Mesenchymal stem cell (in vitro differentiated cells and primary cell): ENCODE results near the gene NKX2-2.

Experiments used
- DNase-seq: peaks from one replicate; pipeline ENCODE4 v3.0.0-alpha.2; 2013
- H2AFZ ChIP-seq: one replicate; pipeline ENCODE4 v1.6.1; 2013; ENCODE audit warnings: low read depth, mild to moderate bottlenecking, control low read depth, inconsistent platforms, low read length, moderate library complexity
- H2AK5ac ChIP-seq: 2 replicates; pipeline ENCODE4 v1.6.1; 2013; ENCODE audit warnings: low read length, moderate library complexity, mild to moderate bottlenecking, inconsistent platforms; ENCODE audit not compliant: severe bottlenecking
- H2BK120ac ChIP-seq: one replicate; pipeline ENCODE4 v1.6.1; 2013; ENCODE audit warnings: low read depth, mild to moderate bottlenecking, inconsistent platforms, low read length, moderate library complexity
- H2BK12ac ChIP-seq, 2 experiments: one replicate each; pipeline ENCODE4 v1.6.1; 2013; ENCODE audit warnings: inconsistent platforms in 2 of 2, low read length in 2 of 2, mild to moderate bottlenecking in 2 of 2, moderate library complexity in 2 of 2, control low read depth in 1 of 2
- H2BK15ac ChIP-seq: one replicate; pipeline ENCODE4 v1.6.1; 2013; ENCODE audit warnings: mild to moderate bottlenecking, low read depth, inconsistent platforms; ENCODE audit not compliant: poor library complexity, severe bottlenecking
- H2BK5ac ChIP-seq: 2 replicates; pipeline ENCODE4 v1.6.1; 2013; ENCODE audit warnings: low read depth, mild to moderate bottlenecking, low read length, control low read depth, inconsistent platforms; ENCODE audit not compliant: poor library complexity, severe bottlenecking
- H3K14ac ChIP-seq, 2 experiments: one replicate each; pipeline ENCODE4 v1.6.1; 2013; ENCODE audit warnings: inconsistent platforms in 2 of 2, low read length in 2 of 2, control low read depth in 1 of 2, mild to moderate bottlenecking in 1 of 2, moderate library complexity in 1 of 2
- H3K18ac ChIP-seq, 2 experiments: one replicate each; pipeline ENCODE4 v1.6.1; 2013; ENCODE audit warnings: inconsistent platforms in 2 of 2, low read length in 2 of 2, control low read depth in 1 of 2, low read depth in 1 of 2, mild to moderate bottlenecking in 1 of 2
- H3K23ac ChIP-seq, 2 experiments: one replicate each; pipeline ENCODE4 v1.6.1; 2013; ENCODE audit warnings: inconsistent platforms in 2 of 2, low read length in 2 of 2, mild to moderate bottlenecking in 2 of 2, moderate library complexity in 2 of 2, control low read depth in 1 of 2
- H3K27ac ChIP-seq: 2 replicates; pipeline ENCODE4 v1.5.1; 2013; ENCODE audit warnings: mild to moderate bottlenecking, moderate library complexity, low read length, control low read depth, inconsistent platforms; ENCODE audit not compliant: poor library complexity, severe bottlenecking
- H3K27me3 ChIP-seq, 2 experiments: 2 replicates each; pipeline versions ENCODE4 v1.6.1 to v1.7.0; 2013; ENCODE audit warnings: low read length in 2 of 2, mild to moderate bottlenecking in 2 of 2, moderate library complexity in 2 of 2, control low read depth in 1 of 2, inconsistent platforms in 1 of 2; ENCODE audit not compliant: control insufficient read depth in 1 of 2, insufficient read depth in 1 of 2
- H3K36me3 ChIP-seq, 2 experiments: 2 replicates each; pipeline versions ENCODE4 v1.6.1 to v1.7.0; 2013; ENCODE audit warnings: low read length in 2 of 2, control low read depth in 1 of 2, inconsistent platforms in 1 of 2, low read depth in 1 of 2, mild to moderate bottlenecking in 1 of 2; ENCODE audit not compliant: insufficient read depth in 2 of 2, control insufficient read depth in 1 of 2
- H3K4ac ChIP-seq, 2 experiments: one replicate each; pipeline ENCODE4 v1.6.1; 2013; ENCODE audit warnings: inconsistent platforms in 2 of 2, low read length in 2 of 2, mild to moderate bottlenecking in 2 of 2, moderate library complexity in 2 of 2, control low read depth in 1 of 2, low read depth in 1 of 2
- H3K4me1 ChIP-seq: 2 replicates; pipeline ENCODE4 v1.6.1; 2013; ENCODE audit warnings: low read depth, low read length, control low read depth; ENCODE audit not compliant: control insufficient read depth, insufficient read depth
- H3K4me2 ChIP-seq: 2 replicates; pipeline ENCODE4 v1.6.1; 2013; ENCODE audit warnings: low read length, mild to moderate bottlenecking, inconsistent platforms; ENCODE audit not compliant: poor library complexity, severe bottlenecking
- H3K4me3 ChIP-seq, 2 experiments: 2 replicates each; pipeline versions ENCODE4 v1.5.1 to v1.7.0; 2013; ENCODE audit warnings: low read length in 2 of 2, mild to moderate bottlenecking in 2 of 2, control low read depth in 1 of 2, low read depth in 1 of 2; ENCODE audit not compliant: insufficient read depth in 1 of 2
- H3K79me1 ChIP-seq: replicated peaks from 2 replicates; pipeline ENCODE4 v1.6.1; 2013; ENCODE audit warnings: mild to moderate bottlenecking, control low read depth, low read length, inconsistent platforms; ENCODE audit not compliant: poor library complexity, severe bottlenecking
- H3K9ac ChIP-seq: 2 replicates; pipeline ENCODE4 v1.7.0; 2013; ENCODE audit warnings: mild to moderate bottlenecking, low read length, moderate library complexity
- H3K9me3 ChIP-seq: 2 replicates; pipeline ENCODE4 v1.7.0; 2013; ENCODE audit warnings: mild to moderate bottlenecking, low read length; ENCODE audit not compliant: control insufficient read depth
- H4K8ac ChIP-seq: one replicate; pipeline ENCODE4 v1.6.1; 2013; ENCODE audit warnings: inconsistent platforms, mild to moderate bottlenecking, low read length, moderate library complexity
- H4K91ac ChIP-seq: one replicate; pipeline ENCODE4 v1.6.1; 2013; ENCODE audit warnings: mild to moderate bottlenecking, low read length, inconsistent platforms
- WGBS: methylation state at CpG from one replicate; pipeline ENCODE4 v1.1.7; 2013; ENCODE audit warnings: mixed read lengths; 5-methylcytosine and 5-hydroxymethylcytosine counted together

Gene NKX2-2

GRCh38 chr20:21522481-21523280 lies 8.8 kb upstream of the NKX2-2 start:
- Histone ChIP-seq H3K14ac (no peak overlapping the region), H3K79me1 (no peaks in the 10 kb centered on the region), H3K23ac (no peak overlapping the region), H3K27me3 (peaks cover 90 to 97% of the 10 kb centered on the region in 2 experiments), H3K36me3 (no peaks in the 10 kb centered on the region), H2BK15ac (no peak overlapping the region), H3K4me3 (no peak overlapping the region), H3K9ac (no peak overlapping the region), H4K8ac (no peak overlapping the region), H2BK120ac (no peak overlapping the region), H2BK5ac (no peak overlapping the region), H3K4me1 (peaks cover 16% of the 10 kb centered on the region), H3K4me2 (peak overlapping the region; percentile 65), H2AFZ (no peak overlapping the region), H2BK12ac (no peak overlapping the region), H3K27ac (no peak overlapping the region), H4K91ac (no peak overlapping the region), H2AK5ac (no peak overlapping the region), H3K4ac (no peak overlapping the region), H3K18ac (no peak overlapping the region), H3K9me3 (peaks cover 16% of the 10 kb centered on the region)
- DNase-seq = no peak
- WGBS = 2% methylated on average over 73 of the region's 86 CpGs

GRCh38 chr20:21521596-21522480 lies 8.0 kb upstream of the NKX2-2 start:
- H2BK15ac ChIP-seq = no peak overlapping the region
- no peaks in the 10 kb centered on the region for H3K36me3 ChIP-seq
- H2BK12ac ChIP-seq = no peak overlapping the region
- H3K4me2 ChIP-seq = peak overlapping the region; percentile 65
- no peak overlapping the region for H3K9ac ChIP-seq
- H3K18ac ChIP-seq = no peak overlapping the region
- H3K79me1 ChIP-seq = no peaks in the 10 kb centered on the region
- H3K4me3 ChIP-seq = no peak overlapping the region
- H3K23ac ChIP-seq = no peak overlapping the region
- H3K27me3 ChIP-seq = peaks cover 90 to 98% of the 10 kb centered on the region in 2 experiments
- H3K27ac ChIP-seq = no peak overlapping the region
- H2BK120ac ChIP-seq = no peak overlapping the region
- no peak overlapping the region for H2AK5ac ChIP-seq
- no peak overlapping the region for H2BK5ac ChIP-seq
- no peak overlapping the region for H2AFZ ChIP-seq
- WGBS = under 1% methylated on average over 67 of the region's 104 CpGs
- H3K4ac ChIP-seq = no peak overlapping the region
- H4K8ac ChIP-seq = no peak overlapping the region
- H3K9me3 ChIP-seq = peaks cover 16% of the 10 kb centered on the region
- peaks cover 16% of the 10 kb centered on the region for H3K4me1 ChIP-seq
- DNase-seq = no peak
- no peak overlapping the region for H3K14ac ChIP-seq
- H4K91ac ChIP-seq = no peak overlapping the region

GRCh38 chr20:21520702-21521595 lies 7.1 kb upstream of the NKX2-2 start:
- Histone ChIP-seq H4K91ac (no peak overlapping the region), H3K18ac (no peak overlapping the region), H3K79me1 (no peaks in the 10 kb centered on the region), H2BK120ac (no peak overlapping the region), H3K4me3 (no peak overlapping the region), H4K8ac (no peak overlapping the region), H2BK5ac (no peak overlapping the region), H2AFZ (no peak overlapping the region), H2BK12ac (no peak overlapping the region), H3K36me3 (no peaks in the 10 kb centered on the region), H3K27me3 (peaks cover 93 to 99% of the 10 kb centered on the region in 2 experiments), H2BK15ac (no peak overlapping the region), H3K23ac (no peak overlapping the region), H3K4me2 (no peak overlapping the region), H2AK5ac (no peak overlapping the region), H3K4me1 (peaks cover 16% of the 10 kb centered on the region), H3K27ac (no peak overlapping the region), H3K9me3 (peaks cover 12% of the 10 kb centered on the region), H3K9ac (no peak overlapping the region), H3K14ac (no peak overlapping the region), H3K4ac (no peak overlapping the region)
- 1% methylated on average over 43 of the region's 53 CpGs for WGBS
- no peak for DNase-seq
